ENCODE results near the gene GJC2.

The GJC2 gene

GRCh38 chr1:228149406-228150119 is at the start of gene GJC2:
Gene GJC2 (plus strand): TSS chr1:228149930. CDS start chr1:228157759, 7,829 bp downstream.
- DNase-seq: no peak
- no peaks in the 10 kb centered on the region for H3K27me3 ChIP-seq (replicated peaks; ENCODE audit: insufficient read depth, low read length)
- H3K4me1 ChIP-seq (ENCODE audit: low read length): no peaks in the 10 kb centered on the region
- TF ChIP-seq, protein P1, sequence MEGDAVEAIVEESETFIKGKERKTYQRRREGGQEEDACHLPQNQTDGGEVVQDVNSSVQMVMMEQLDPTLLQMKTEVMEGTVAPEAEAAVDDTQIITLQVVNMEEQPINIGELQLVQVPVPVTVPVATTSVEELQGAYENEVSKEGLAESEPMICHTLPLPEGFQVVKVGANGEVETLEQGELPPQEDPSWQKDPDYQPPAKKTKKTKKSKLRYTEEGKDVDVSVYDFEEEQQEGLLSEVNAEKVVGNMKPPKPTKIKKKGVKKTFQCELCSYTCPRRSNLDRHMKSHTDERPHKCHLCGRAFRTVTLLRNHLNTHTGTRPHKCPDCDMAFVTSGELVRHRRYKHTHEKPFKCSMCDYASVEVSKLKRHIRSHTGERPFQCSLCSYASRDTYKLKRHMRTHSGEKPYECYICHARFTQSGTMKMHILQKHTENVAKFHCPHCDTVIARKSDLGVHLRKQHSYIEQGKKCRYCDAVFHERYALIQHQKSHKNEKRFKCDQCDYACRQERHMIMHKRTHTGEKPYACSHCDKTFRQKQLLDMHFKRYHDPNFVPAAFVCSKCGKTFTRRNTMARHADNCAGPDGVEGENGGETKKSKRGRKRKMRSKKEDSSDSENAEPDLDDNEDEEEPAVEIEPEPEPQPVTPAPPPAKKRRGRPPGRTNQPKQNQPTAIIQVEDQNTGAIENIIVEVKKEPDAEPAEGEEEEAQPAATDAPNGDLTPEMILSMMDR (IDR thresholded peaks at IDR 0.05; ENCODE audit: low read length): no peak
- TF ChIP-seq EZH2phosphoT487 (IDR thresholded peaks at IDR 0.05; ENCODE audit: low read length): no peak
- no peak for TF ChIP-seq EZH2 (optimal IDR thresholded peaks at IDR 0.05; ENCODE audit: low read depth, low read length)
- no peak within 1 kb of the TSS for H3K4me2 ChIP-seq (ENCODE audit: low read depth, low read length)
- no peaks in the 10 kb centered on the region for H3F3A ChIP-seq (ENCODE audit: insufficient read depth, low read length)
- H2AFZ ChIP-seq (ENCODE audit: low read length): no peak within 1 kb of the TSS
- H3K79me2 ChIP-seq (ENCODE audit: low read length): peaks cover 30% of the 10 kb centered on the region
- no peak within 1 kb of the TSS for H3K4me3 ChIP-seq (ENCODE audit: low read length)
- no peaks in the 10 kb centered on the region for H3K9me2 ChIP-seq (replicated peaks; ENCODE audit: insufficient read depth, low read length)
- peaks cover 6% of the 10 kb centered on the region; the same call in 1 of the 2 replicates for H3K36me3 ChIP-seq (replicated peaks; ENCODE audit: insufficient read depth, low read length)
- no peak within 1 kb of the TSS for H3K9ac ChIP-seq (ENCODE audit: low read length)
- H3K9me3 ChIP-seq (replicated peaks; ENCODE audit: insufficient read depth, low read length): no peaks in the 10 kb centered on the region
- H3K27ac ChIP-seq (ENCODE audit: low read length): no peak within 1 kb of the TSS
- H4K20me1 ChIP-seq (ENCODE audit: insufficient read depth, low read length): peaks cover 2% of the 10 kb centered on the region

DNA sequence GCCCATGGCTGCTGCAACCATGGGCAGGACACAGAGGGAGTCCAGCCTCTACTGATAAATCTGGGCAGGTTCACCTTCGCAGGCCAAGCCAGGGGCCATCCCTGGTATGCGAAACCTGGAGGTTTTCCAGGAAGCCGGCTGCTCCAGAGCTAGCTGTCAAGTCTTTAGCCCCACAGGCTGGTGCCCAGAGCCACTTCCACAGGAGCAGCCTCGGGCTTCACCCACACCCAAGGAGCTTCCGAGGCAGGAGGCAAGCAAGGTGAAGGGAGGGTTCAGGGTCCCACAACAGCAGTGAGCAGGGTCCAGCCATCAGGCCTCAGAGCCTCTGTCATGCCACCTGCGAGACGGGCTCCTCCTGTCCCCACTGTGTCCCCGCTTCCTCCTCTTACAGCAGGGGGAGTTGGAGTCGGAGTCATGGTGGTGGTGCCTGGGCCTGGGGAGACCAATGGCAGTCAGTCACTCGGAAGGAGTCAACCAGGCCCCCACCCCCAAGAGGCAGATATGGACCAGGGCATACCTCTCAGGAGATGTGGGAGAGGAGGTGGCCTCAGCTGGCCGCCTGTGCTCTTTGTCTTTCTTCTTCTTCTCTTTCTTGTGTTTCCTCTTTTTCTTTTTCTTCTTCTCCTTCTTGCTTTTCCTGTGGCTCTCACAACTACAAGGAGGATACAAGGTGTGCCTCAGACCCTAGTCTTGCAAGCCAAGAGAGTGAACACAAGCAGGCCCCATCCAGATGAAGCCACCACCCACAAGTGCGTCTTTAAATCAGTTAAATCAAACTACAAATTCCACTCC is 48.7 kb upstream of the GJC2 start:
- Histone ChIP-seq H3K27me3 (replicated peaks; ENCODE audit: insufficient read depth, low read length) (no peaks in the 10 kb centered on the region), H3K9me3 (replicated peaks; ENCODE audit: insufficient read depth, low read length) (no peaks in the 10 kb centered on the region), H3K4me3 (ENCODE audit: low read length) (peak overlapping the region; percentile 90; the same call in 1 of the 2 replicates), H2AFZ (ENCODE audit: low read length) (no peak overlapping the region), H3K4me2 (ENCODE audit: low read depth, low read length) (peak overlapping the region; percentile 82), H3K9ac (ENCODE audit: low read length) (peak overlapping the region; percentile 59; the same call in 1 of the 2 replicates), H3K79me2 (ENCODE audit: low read length) (peaks cover 68% of the 10 kb centered on the region), H3F3A (ENCODE audit: insufficient read depth, low read length) (peaks cover 67% of the 10 kb centered on the region), H3K27ac (ENCODE audit: low read length) (peak overlapping the region; percentile 1; the same call in 1 of the 2 replicates), H4K20me1 (ENCODE audit: insufficient read depth, low read length) (peaks cover 39% of the 10 kb centered on the region), H3K4me1 (ENCODE audit: low read length) (peaks cover 13% of the 10 kb centered on the region), H3K36me3 (replicated peaks; ENCODE audit: insufficient read depth, low read length) (peaks cover 16% of the 10 kb centered on the region; the same call in 1 of the 2 replicates), H3K9me2 (replicated peaks; ENCODE audit: insufficient read depth, low read length) (no peaks in the 10 kb centered on the region)
- no peak for TF ChIP-seq EZH2 (optimal IDR thresholded peaks at IDR 0.05; ENCODE audit: low read depth, low read length)
- TF ChIP-seq, protein P1 (IDR thresholded peaks at IDR 0.05; ENCODE audit: low read length): no peak
- no peak for TF ChIP-seq EZH2phosphoT487 (IDR thresholded peaks at IDR 0.05; ENCODE audit: low read length)
- no peak for DNase-seq

DNA sequence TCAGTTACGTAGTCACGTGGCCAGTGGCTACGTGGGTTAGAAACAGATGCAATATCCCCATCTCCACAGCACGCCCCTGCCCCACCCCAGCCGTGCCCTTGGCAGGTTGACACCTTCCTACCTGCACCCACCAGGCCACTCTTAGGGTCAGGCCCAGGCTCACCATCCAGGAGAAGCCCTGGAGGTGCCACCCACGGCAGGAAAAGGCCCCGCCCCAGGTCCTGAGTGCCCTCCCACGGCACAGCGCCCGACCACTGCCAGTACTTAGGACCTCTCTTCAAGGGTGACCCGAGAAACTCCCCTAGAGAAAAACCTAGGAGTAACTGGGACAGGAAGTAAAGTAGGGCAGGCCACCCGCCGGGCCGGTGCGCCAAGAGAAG is 48.1 kb upstream of the GJC2 start:
- peak overlapping the region; percentile 1; the same call in 1 of the 2 replicates for H3K27ac ChIP-seq (ENCODE audit: low read length)
- TF ChIP-seq, protein P1 (IDR thresholded peaks at IDR 0.05; ENCODE audit: low read length): no peak
- TF ChIP-seq EZH2phosphoT487 (IDR thresholded peaks at IDR 0.05; ENCODE audit: low read length) (no peak), EZH2 (optimal IDR thresholded peaks at IDR 0.05; ENCODE audit: low read depth, low read length) (no peak)
- H2AFZ ChIP-seq (ENCODE audit: low read length): no peak overlapping the region
- H3K79me2 ChIP-seq (ENCODE audit: low read length): peaks cover 65% of the 10 kb centered on the region
- no peaks in the 10 kb centered on the region for H3K9me3 ChIP-seq (replicated peaks; ENCODE audit: insufficient read depth, low read length)
- H3K9ac ChIP-seq (ENCODE audit: low read length): peak overlapping the region; percentile 59; the same call in 1 of the 2 replicates
- peaks cover 34% of the 10 kb centered on the region for H4K20me1 ChIP-seq (ENCODE audit: insufficient read depth, low read length)
- H3K4me3 ChIP-seq (ENCODE audit: low read length): peak overlapping the region; percentile 90
- peaks cover 16% of the 10 kb centered on the region; the same call in 1 of the 2 replicates for H3K36me3 ChIP-seq (replicated peaks; ENCODE audit: insufficient read depth, low read length)
- H3F3A ChIP-seq (ENCODE audit: insufficient read depth, low read length): peaks cover 64% of the 10 kb centered on the region
- H3K4me1 ChIP-seq (ENCODE audit: low read length): peaks cover 13% of the 10 kb centered on the region
- no peak for DNase-seq
- peak overlapping the region; percentile 82 for H3K4me2 ChIP-seq (ENCODE audit: low read depth, low read length)
- H3K27me3 ChIP-seq (replicated peaks; ENCODE audit: insufficient read depth, low read length): no peaks in the 10 kb centered on the region
- no peaks in the 10 kb centered on the region for H3K9me2 ChIP-seq (replicated peaks; ENCODE audit: insufficient read depth, low read length)
